Measurements from ENCODE around the gene LSR.

GRCh38 chr19:35301961-35302360, 53.2 kb downstream of the LSR start:
- TF ChIP-seq CTCF (IDR thresholded peaks at IDR 0.05) (no peak), POLR2AphosphoS5 (IDR thresholded peaks at IDR 0.05) (no peak), POLR2A (IDR thresholded peaks at IDR 0.05; ENCODE audit: low read depth) (no peak)

All from esophagus muscularis mucosa (tissue), 3 donors.